Suprapubic skin (tissue), 4 donors: ENCODE data around the gene RGS16. TPM values are rescaled to one million over a fixed set of nuclear protein-coding genes. Genes with fewer than 3 reads are reported as not detected.

ENCODE experiments used
- DNase-seq, 2 donors: peaks; one replicate each; pipeline ENCODE4 v3.0.0-alpha.2; 2019; ENCODE audit warnings: low spot score in 2 of 2
- H3K27ac ChIP-seq: fragments of 200-600 bp; sonication (generic); one replicate; pipeline ENCODE4 v1.5.1; 2019
- H3K27me3 ChIP-seq: fragments of 200-600 bp; sonication (generic); one replicate; pipeline ENCODE4 v1.5.1; 2019
- H3K36me3 ChIP-seq: fragments of 200-600 bp; sonication (generic); one replicate; pipeline ENCODE4 v1.5.1; 2019
- H3K4me1 ChIP-seq: fragments of 200-600 bp; sonication (generic); one replicate; pipeline ENCODE4 v1.5.1; 2019
- H3K4me3 ChIP-seq: fragments of 200-600 bp; sonication (generic); one replicate; pipeline ENCODE4 v1.5.1; 2019; ENCODE audit warnings: mild to moderate bottlenecking
- H3K9me3 ChIP-seq: fragments of 200-600 bp; sonication (generic); one replicate; pipeline ENCODE4 v1.5.1; 2019
- EP300 ChIP-seq: sonication (generic); formaldehyde crosslinking; IDR thresholded peaks from one replicate; pipeline ENCODE4 v1.6.1; 2017; ENCODE audit warnings: antibody characterized with exemption
- POLR2A ChIP-seq, 2 donors: fragments of 450-650 bp; IDR thresholded peaks; one replicate each; pipeline ENCODE4 v1.6.1; 2017; ENCODE audit warnings: antibody characterized with exemption in 2 of 2, mild to moderate bottlenecking in 2 of 2, moderate library complexity in 2 of 2
- POLR2AphosphoS5 ChIP-seq, 3 donors: sonication (generic); formaldehyde crosslinking; IDR thresholded peaks; one replicate each; pipeline ENCODE4 v1.6.1; 2017; ENCODE audit warnings: antibody characterized with exemption in 3 of 3
- WGBS: methylation state at CpG from one replicate; pipeline ENCODE4 v1.1.5; 2018; 5-methylcytosine and 5-hydroxymethylcytosine counted together
- total RNA-seq, 4 donors: library from RNA; depleted of rRNA; stranded (reverse); fragments of >200 nt; gene quantifications; one replicate each; pipeline ENCODE4 v1.1.0, GENCODE V29; 2016
- TF ChIP-seq, protein P1 (sequence below), 2 donors: fragments of 200-600 bp in 1 of 2; fragments of 450-650 bp in 1 of 2; sonication (generic) in 1 of 2; IDR thresholded peaks; one replicate each; pipeline ENCODE4 v1.5.1; 2016 to 2019; ENCODE audit warnings: antibody characterized with exemption in 2 of 2, mild to moderate bottlenecking in 1 of 2, moderate library complexity in 1 of 2

The RGS16 gene
- total RNA-seq, 4 donors from 2014 or later: 0.40 to 3.6 (median 1.8) TPM

GRCh38 chr1:182615468-182616129, 11.4 kb upstream of the RGS16 start:
- Histone ChIP-seq H3K27me3 (no peaks in the 10 kb centered on the region), H3K4me3 (peak overlapping the region; percentile 51), H3K36me3 (no peaks in the 10 kb centered on the region), H3K9me3 (no peaks in the 10 kb centered on the region), H3K27ac (peak overlapping the region; percentile 91), H3K4me1 (peaks cover 30% of the 10 kb centered on the region)
- peak in 1 of 2 donors; percentile 88 for DNase-seq
- 9% methylated on average over 11 of the region's 11 CpGs for WGBS
- TF ChIP-seq, protein P1, sequence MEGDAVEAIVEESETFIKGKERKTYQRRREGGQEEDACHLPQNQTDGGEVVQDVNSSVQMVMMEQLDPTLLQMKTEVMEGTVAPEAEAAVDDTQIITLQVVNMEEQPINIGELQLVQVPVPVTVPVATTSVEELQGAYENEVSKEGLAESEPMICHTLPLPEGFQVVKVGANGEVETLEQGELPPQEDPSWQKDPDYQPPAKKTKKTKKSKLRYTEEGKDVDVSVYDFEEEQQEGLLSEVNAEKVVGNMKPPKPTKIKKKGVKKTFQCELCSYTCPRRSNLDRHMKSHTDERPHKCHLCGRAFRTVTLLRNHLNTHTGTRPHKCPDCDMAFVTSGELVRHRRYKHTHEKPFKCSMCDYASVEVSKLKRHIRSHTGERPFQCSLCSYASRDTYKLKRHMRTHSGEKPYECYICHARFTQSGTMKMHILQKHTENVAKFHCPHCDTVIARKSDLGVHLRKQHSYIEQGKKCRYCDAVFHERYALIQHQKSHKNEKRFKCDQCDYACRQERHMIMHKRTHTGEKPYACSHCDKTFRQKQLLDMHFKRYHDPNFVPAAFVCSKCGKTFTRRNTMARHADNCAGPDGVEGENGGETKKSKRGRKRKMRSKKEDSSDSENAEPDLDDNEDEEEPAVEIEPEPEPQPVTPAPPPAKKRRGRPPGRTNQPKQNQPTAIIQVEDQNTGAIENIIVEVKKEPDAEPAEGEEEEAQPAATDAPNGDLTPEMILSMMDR (IDR thresholded peaks at IDR 0.05): no peak
- TF ChIP-seq POLR2AphosphoS5 (IDR thresholded peaks at IDR 0.05): no peak
- no peak for TF ChIP-seq POLR2A (IDR thresholded peaks at IDR 0.05)
- TF ChIP-seq EP300: no peak

GRCh38 chr1:182614796-182615454, 10.7 kb upstream of the RGS16 start:
- Histone ChIP-seq H3K36me3 (no peaks in the 10 kb centered on the region), H3K4me3 (peak overlapping the region; percentile 51), H3K9me3 (no peaks in the 10 kb centered on the region), H3K27ac (peak overlapping the region; percentile 91), H3K4me1 (peaks cover 30% of the 10 kb centered on the region), H3K27me3 (no peaks in the 10 kb centered on the region)
- under 1% methylated on average over 40 of the region's 56 CpGs for WGBS
- DNase-seq: peak; percentile 91
- TF ChIP-seq POLR2AphosphoS5 (IDR thresholded peaks at IDR 0.05) (peak in 2 of 3 donors; percentile 46 to 70), POLR2A (IDR thresholded peaks at IDR 0.05) (peak in 1 of 2 donors; percentile 65), EP300 (no peak)
- TF ChIP-seq, protein P1 (IDR thresholded peaks at IDR 0.05): no peak

DNA sequence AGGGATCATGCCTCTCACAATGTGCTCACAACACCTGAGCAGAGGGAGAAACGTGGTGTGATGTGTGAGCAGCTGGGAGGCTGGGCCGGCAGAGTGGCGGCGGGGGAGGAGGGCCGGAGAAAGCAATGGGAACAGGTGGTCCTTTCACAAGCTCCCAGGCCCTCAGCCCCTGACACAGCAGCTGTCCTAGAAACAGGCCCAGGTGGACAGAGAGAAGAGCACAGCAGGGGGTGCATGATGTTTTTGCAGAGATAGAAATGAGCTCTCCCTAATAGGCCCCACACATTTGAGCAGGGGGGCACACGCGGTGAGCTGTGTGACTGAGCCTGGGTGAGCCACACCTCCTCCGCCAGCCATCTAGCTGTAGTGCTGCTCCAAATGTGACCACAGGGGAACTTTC, 7.6 kb upstream of the RGS16 start:
- DNase-seq: no peak
- H3K9me3 ChIP-seq: no peaks in the 10 kb centered on the region
- WGBS: 89% methylated on average over 8 of the region's 8 CpGs
- H3K36me3 ChIP-seq: no peaks in the 10 kb centered on the region
- no peaks in the 10 kb centered on the region for H3K27me3 ChIP-seq
- no peak overlapping the region for H3K27ac ChIP-seq
- no peak overlapping the region for H3K4me3 ChIP-seq
- TF ChIP-seq, protein P1 (IDR thresholded peaks at IDR 0.05): no peak
- no peak for TF ChIP-seq POLR2A (IDR thresholded peaks at IDR 0.05)
- no peak for TF ChIP-seq POLR2AphosphoS5 (IDR thresholded peaks at IDR 0.05)
- peaks cover 29% of the 10 kb centered on the region for H3K4me1 ChIP-seq

DNA sequence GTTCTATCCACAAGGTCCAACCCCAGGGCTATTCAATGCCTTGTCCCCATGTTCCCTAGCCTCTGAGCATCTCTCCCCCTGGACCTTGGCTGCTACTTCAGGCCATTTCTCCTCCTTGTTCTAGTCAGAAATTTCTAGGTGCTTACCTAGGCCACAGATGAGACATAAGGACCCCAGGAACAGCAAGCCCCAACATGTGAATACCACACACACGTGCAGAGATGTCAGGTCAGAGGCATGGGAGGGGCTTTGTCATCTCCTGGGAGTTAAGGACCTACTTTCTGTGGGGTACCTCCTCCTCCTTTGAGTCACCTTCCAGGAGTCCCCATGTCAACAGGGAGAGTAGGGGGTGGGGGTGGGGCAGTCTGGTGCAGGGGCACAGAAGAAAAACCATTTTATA, 7.1 kb upstream of the RGS16 start:
- H3K27me3 ChIP-seq: no peaks in the 10 kb centered on the region
- no peaks in the 10 kb centered on the region for H3K36me3 ChIP-seq
- no peak overlapping the region for H3K27ac ChIP-seq
- H3K4me3 ChIP-seq: no peak overlapping the region
- H3K4me1 ChIP-seq: peaks cover 25% of the 10 kb centered on the region
- TF ChIP-seq EP300: no peak
- no peak for TF ChIP-seq POLR2AphosphoS5 (IDR thresholded peaks at IDR 0.05)
- TF ChIP-seq, protein P1 (IDR thresholded peaks at IDR 0.05): no peak
- no peaks in the 10 kb centered on the region for H3K9me3 ChIP-seq
- no peak for DNase-seq
- 81% methylated on average over 1 of the region's 1 CpG for WGBS

DNA sequence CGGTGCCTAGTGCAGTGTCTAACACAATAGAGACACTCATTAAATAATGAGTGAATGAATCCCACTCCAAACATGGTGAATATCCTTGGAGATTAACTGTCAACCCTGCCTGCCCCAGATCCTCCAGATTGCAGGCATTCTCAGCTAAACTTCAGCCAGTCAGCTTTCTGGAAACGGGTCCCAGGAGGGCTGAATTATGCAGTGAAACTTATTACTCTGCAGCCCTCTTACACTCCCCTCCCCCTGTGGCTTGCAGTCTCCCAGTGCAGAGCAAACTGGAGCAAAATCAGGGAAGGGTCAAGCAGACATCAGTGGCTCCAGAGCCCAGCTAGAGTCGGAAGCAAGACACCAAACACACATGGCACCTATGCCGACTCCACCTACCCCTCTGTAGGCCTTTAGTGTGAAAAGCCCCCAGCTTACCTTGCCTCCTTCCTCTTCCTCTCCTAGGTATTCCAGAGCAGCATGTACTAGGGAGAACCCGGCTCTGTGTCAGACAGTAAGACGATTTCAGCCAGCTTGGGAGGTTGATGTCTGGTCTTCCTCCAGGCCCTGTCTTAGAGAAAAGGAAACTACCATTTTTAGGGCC, 6.5 kb upstream of the RGS16 start:
- Histone ChIP-seq H3K4me3 (no peak overlapping the region), H3K27me3 (no peaks in the 10 kb centered on the region), H3K9me3 (no peaks in the 10 kb centered on the region), H3K27ac (no peak overlapping the region), H3K4me1 (peaks cover 18% of the 10 kb centered on the region), H3K36me3 (no peaks in the 10 kb centered on the region)
- no peak for TF ChIP-seq POLR2A (IDR thresholded peaks at IDR 0.05)
- TF ChIP-seq POLR2AphosphoS5 (IDR thresholded peaks at IDR 0.05): no peak
- TF ChIP-seq, protein P1 (IDR thresholded peaks at IDR 0.05): no peak
- no peak for TF ChIP-seq EP300
- 81% methylated on average over 6 of the region's 6 CpGs for WGBS
- DNase-seq: no peak
